ENCODE results near the gene CAPN12.

The CAPN12 gene

GRCh38 chr19:38709671-38710415 lies 34.4 kb downstream of the CAPN12 start:
- DNase-seq (ENCODE audit: low read depth) = no peak

GRCh38 chr19:38709119-38709518 lies 35.2 kb downstream of the CAPN12 start:
- no peak for DNase-seq (ENCODE audit: low read depth)

- DNase-seq (ENCODE audit: low read depth) = no peak
Measured at GRCh38 chr19:38708413-38709024, 35.8 kb downstream of the CAPN12 start.

GRCh38 chr19:38707512-38708114 lies 36.7 kb downstream of the CAPN12 start:
- DNase-seq (ENCODE audit: low read depth) = no peak

- DNase-seq (ENCODE audit: low read depth) = no peak
Measured at GRCh38 chr19:38706792-38707511, 37.3 kb downstream of the CAPN12 start.

GRCh38 chr19:38705197-38706019 lies 38.9 kb downstream of the CAPN12 start:
- DNase-seq (ENCODE audit: low read depth) = no peak

- DNase-seq (ENCODE audit: low read depth) = no peak
Measured at GRCh38 chr19:38704488-38705026, 39.7 kb downstream of the CAPN12 start.

GRCh38 chr19:38703509-38703908 lies 40.8 kb downstream of the CAPN12 start:
- DNase-seq (ENCODE audit: low read depth) = no peak

- DNase-seq (ENCODE audit: low read depth) = no peak
Measured at GRCh38 chr19:38702278-38702677, 42.0 kb downstream of the CAPN12 start.

GRCh38 chr19:38701455-38702063 lies 42.7 kb downstream of the CAPN12 start:
- DNase-seq (ENCODE audit: low read depth) = no peak

GRCh38 chr19:38700902-38701454 lies 43.3 kb downstream of the CAPN12 start:
- no peak for DNase-seq (ENCODE audit: low read depth)

- no peak for DNase-seq (ENCODE audit: low read depth)
Measured at GRCh38 chr19:38700350-38700901, 43.8 kb downstream of the CAPN12 start.

- no peak for DNase-seq (ENCODE audit: low read depth)
Measured at GRCh38 chr19:38699647-38700349, 44.5 kb downstream of the CAPN12 start.

- no peak for DNase-seq (ENCODE audit: low read depth)
Measured at GRCh38 chr19:38699027-38699346, 45.3 kb downstream of the CAPN12 start.

- DNase-seq (ENCODE audit: low read depth) = no peak
Measured at GRCh38 chr19:38698225-38699026, 45.8 kb downstream of the CAPN12 start.

GRCh38 chr19:38697641-38698071 lies 46.6 kb downstream of the CAPN12 start:
- DNase-seq (ENCODE audit: low read depth) = no peak

GRCh38 chr19:38697197-38697596 lies 47.1 kb downstream of the CAPN12 start:
- no peak for DNase-seq (ENCODE audit: low read depth)

GRCh38 chr19:38696729-38697055 lies 47.6 kb downstream of the CAPN12 start:
- DNase-seq (ENCODE audit: low read depth) = no peak

Measured in stimulated activated CD8-positive, alpha-beta memory T cell treated with anti-CD3 and anti-CD28 coated beads, Interleukin-15, amount 100 ng/mL, for 1 hour (primary cell).